ENCODE data around the gene CCR7.
"Not testable (repeated sequence)": the region's sequence is repeated elsewhere in the genome, so short reads cannot be mapped to it uniquely, and the experiment has no call there.

CCR7 gene

DNA sequence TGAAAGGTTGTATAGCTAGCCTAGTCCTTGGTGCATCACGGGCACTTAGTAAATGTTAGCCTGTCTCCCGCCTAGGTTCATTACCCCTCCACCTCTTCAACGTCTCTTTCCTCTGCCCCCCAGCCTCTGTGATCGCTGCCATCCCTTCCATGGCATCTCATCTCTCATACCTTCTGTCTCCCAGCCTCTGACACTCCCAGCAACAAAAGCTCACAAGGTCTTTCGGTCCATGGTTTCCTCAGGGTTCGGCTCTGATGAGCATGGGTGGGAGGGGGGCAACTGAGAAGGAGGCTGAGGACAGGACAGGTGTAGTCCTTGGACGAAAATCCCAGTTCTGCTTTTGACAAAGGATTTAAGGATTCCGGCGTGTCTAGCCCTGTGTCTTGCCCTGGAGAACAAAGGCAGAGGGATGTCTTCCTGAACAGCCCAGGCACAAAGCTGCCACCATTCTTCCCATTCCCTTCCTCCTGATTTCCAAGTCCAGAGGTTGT is 16.7 kb downstream of the CCR7 start:
- DNase-seq, result no peak

DNA sequence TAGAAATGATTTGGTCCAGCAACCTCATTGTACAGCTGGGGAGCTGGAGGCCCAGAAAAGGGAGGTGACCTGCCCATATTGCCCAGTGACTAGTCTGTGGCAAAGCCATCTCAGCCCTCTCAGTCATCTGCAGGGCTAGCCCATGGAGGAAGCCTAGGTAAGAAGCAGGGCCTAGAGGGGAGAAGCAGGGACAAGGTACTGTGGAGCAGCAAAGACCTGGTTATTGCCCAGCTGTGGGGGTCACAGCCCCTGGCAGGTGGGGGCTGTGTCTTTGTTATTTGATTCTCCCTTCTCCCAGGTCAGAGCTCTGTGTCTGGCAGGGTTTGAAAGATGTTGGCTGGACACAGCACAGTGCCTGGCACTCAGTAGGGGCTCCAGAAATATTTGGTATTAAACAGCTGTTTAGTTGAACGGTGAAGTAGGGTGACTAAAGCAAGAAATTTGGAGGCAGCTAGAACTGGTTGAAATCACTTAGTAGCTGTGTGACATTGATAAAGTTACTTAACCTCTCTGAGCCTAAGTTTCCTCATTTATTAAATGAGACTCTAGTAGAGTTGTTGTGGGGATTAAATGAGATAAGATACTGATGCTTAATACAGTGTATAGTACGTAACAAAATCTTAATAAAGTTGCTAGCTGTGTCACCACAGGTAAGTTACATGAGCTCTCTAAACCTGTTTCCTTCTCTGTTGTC is 17.3 kb downstream of the CCR7 start:
- no peak for DNase-seq

DNA sequence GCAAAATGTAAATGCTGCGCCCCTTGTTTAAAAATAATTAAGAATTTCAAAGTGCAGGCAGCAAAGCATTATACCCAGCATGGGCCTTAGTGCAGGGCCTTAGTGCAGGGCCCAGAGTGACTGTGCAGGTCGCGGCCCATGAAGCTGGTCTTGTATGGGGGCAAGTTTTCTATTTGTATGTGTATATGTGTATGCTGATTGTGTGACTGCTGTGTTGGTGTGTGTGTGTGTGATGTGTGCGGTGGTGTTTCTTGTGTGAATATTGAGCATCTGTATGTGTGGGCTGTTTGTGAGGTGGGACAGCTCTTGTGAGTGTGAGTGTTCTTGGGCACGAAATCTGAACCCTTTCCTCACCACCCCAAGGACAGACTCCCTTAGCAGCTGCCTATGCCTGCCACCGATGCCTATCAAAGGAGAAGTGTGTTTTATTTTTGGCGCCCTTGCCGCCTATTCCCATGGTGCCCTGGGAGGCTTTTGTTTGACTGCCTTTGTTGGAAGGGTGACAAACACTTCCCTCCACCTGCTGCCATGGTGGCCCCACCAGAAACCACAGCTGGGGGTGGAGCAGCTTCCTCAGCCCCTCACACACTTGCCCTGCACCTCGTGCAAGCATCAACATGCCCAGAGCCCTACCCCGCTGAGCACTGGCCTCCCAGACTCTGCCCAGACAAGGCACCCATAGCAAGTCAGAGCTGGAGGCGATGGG is 18.0 kb downstream of the CCR7 start:
- no peak for DNase-seq

GRCh38 chr17:40546497-40546896 is 18.8 kb downstream of the CCR7 start:
- not testable (repeated sequence) for DNase-seq

GRCh38 chr17:40545660-40546059 is 19.6 kb downstream of the CCR7 start:
- DNase-seq, result peak; percentile 30

GRCh38 chr17:40542558-40543411 is 22.5 kb downstream of the CCR7 start:
- peak; percentile 49 for DNase-seq

- peak; percentile 36 for DNase-seq
Observed at GRCh38 chr17:40541873-40542557, 23.3 kb downstream of the CCR7 start.

- peak; percentile 50 for DNase-seq
Observed at GRCh38 chr17:40541060-40541872, 24.0 kb downstream of the CCR7 start.

DNA sequence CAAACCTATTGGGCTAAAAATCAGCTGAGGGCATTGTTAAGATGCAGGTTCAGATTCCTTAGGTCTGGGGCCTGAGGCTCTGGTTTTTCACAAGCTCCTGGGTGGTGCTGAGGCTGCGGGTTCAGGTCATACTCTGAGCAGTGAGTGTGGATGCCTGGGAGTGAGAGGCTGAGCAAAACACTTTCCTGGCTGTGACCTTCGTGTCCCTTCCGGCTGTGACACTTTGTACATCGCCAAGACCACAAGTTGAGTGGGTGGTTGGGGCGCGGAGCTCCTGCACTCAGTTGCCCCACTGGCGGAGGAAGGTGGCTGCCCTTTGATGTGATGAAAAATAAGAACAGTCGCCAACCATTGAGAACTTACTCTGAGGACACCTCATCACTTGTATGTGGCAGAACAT is 24.8 kb downstream of the CCR7 start:
- DNase-seq, result peak; percentile 56

DNA sequence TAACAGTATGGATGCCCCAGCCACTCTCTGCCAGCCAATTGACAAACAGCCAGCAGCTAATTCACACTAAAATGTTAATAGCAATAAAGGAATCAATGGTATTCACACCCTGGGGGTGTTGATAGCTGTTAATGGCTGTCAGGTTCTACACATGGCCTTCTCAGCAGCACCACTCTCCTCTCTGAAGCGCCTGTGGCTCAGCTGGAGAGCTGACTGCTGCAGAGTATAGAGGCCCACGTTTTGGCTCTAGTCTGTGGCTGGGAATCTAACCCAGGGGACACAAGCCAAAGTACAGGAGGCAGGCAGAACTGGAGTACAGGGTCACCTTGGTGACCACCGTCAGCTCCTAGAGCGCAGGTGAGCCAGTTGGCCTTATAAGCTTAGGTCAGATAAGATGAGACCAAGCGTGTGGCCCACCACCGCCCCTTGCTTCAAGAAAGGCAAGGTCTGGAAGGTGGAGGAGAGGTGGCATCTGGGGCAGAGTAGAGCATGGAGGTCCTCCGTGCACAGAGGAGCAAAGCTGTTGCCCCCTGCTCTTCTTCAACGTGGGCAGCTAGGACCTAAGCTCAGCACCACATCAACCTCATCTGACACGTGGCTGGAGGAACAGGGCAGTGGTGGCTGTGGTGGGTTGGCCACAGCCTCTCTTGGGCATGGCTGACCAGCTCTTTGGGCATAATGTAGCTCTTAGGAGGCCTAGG is 25.4 kb downstream of the CCR7 start:
- no peak for DNase-seq

- peak; percentile 20 for DNase-seq
Observed at GRCh38 chr17:40538936-40539705, 26.2 kb downstream of the CCR7 start.

- no peak for DNase-seq
Observed at GRCh38 chr17:40538019-40538935, 27.0 kb downstream of the CCR7 start.

- no peak for DNase-seq
Observed at GRCh38 chr17:40536295-40537171, 28.7 kb downstream of the CCR7 start.

DNA sequence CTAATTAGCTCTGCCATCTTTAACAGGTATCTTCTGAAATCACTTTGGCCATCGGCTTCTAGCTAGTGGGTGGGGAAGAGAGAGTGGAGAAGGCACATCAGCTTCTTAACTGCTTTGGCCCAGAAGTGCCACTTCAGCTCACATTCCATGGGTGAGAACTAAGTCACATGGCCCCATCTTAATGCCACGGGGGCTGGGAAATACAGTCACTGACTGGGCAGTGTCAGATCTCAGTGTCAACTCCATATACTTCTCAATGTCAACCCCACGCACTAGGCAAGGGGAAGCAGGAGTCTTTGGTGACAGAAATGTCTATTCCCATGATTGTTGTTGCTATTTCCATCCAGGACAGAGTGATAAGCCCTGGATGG is 29.4 kb downstream of the CCR7 start:
- DNase-seq, result no peak

GRCh38 chr17:40535438-40535837 is 29.8 kb downstream of the CCR7 start:
- DNase-seq, result no peak

- no peak for DNase-seq
Observed at GRCh38 chr17:40534371-40535189, 30.7 kb downstream of the CCR7 start.

GRCh38 chr17:40533896-40534295 is 31.4 kb downstream of the CCR7 start:
- no peak for DNase-seq
